HL-60 (cell line): ENCODE results near the gene TERT.

Experiments
- DNase-seq, 2 experiments: peaks; one replicate each; pipeline ENCODE4 v3.0.0-alpha.2; 2010 to 2020; ENCODE audit warnings: low read depth in 1 of 2, low spot score in 1 of 2
- H3K27ac ChIP-seq: fragments of 250-450 bp; sonication (Bioruptor Pico); replicated peaks from 2 replicates; pipeline ENCODE4 v1.5.1; 2020; ENCODE audit warnings: mild to moderate bottlenecking, moderate library complexity
- H3K27me3 ChIP-seq: fragments of 250-450 bp; sonication (Bioruptor Pico); 2 replicates; pipeline ENCODE4 v1.5.1; 2021; ENCODE audit warnings: mild to moderate bottlenecking, moderate library complexity; ENCODE audit not compliant: insufficient read depth, poor library complexity, severe bottlenecking
- H3K4me3 ChIP-seq: replicated peaks from 2 replicates; pipeline ENCODE4 v1.5.1; 2011; ENCODE audit warnings: mild to moderate bottlenecking, control low read depth, low read length; ENCODE audit not compliant: insufficient read depth
- CTCF ChIP-seq: IDR thresholded peaks from one replicate; pipeline ENCODE4 v1.5.1; 2011; ENCODE audit warnings: low read length, control low read depth, inconsistent platforms; ENCODE audit not compliant: insufficient read depth
- GABPA ChIP-seq: IDR thresholded peaks from 2 replicates; pipeline ENCODE4 v1.6.1; 2012; ENCODE audit warnings: low read depth
- POLR2AphosphoS5 ChIP-seq: IDR thresholded peaks from 2 replicates; pipeline ENCODE4 v1.6.1; 2012; ENCODE audit warnings: low read depth
- REST ChIP-seq: IDR thresholded peaks from 2 replicates; pipeline ENCODE4 v1.6.1; 2012; ENCODE audit warnings: low read depth; ENCODE audit not compliant: insufficient replicate concordance
- SPI1 ChIP-seq: IDR thresholded peaks from 2 replicates; pipeline ENCODE4 v1.6.1; 2012; ENCODE audit warnings: low read depth, mild to moderate bottlenecking, borderline replicate concordance

TERT gene

GRCh38 chr5:1324719-1325190, 29.9 kb upstream of the TERT start:
- Histone ChIP-seq H3K4me3 (no peak overlapping the region), H3K27me3 (no peaks in the 10 kb centered on the region), H3K27ac (no peak overlapping the region)
- TF ChIP-seq REST, result no peak
- no peak for TF ChIP-seq POLR2AphosphoS5
- no peak for TF ChIP-seq SPI1
- TF ChIP-seq GABPA, result no peak
- TF ChIP-seq CTCF, result no peak
- DNase-seq, result no peak

GRCh38 chr5:1324301-1324700, 29.4 kb upstream of the TERT start:
- DNase-seq, result no peak
- Histone ChIP-seq H3K27ac (no peak overlapping the region), H3K27me3 (no peaks in the 10 kb centered on the region), H3K4me3 (no peak overlapping the region)
- no peak for TF ChIP-seq GABPA
- no peak for TF ChIP-seq CTCF
- TF ChIP-seq REST, result no peak
- TF ChIP-seq SPI1, result no peak
- TF ChIP-seq POLR2AphosphoS5, result no peak

- H3K4me3 ChIP-seq, result no peak overlapping the region
- H3K27ac ChIP-seq, result no peak overlapping the region
- H3K27me3 ChIP-seq, result no peaks in the 10 kb centered on the region
- DNase-seq, result no peak
- TF ChIP-seq CTCF (no peak), REST (no peak), GABPA (no peak), POLR2AphosphoS5 (no peak), SPI1 (no peak)
These were observed 28.9 kb upstream of the TERT start for GRCh38 chr5:1323803-1324173.
